DOHH2 (cell line): ENCODE measurements around the gene CPA5.

Experiments
- CTCF ChIP-seq: fragments of 200-600 bp; sonication (generic); IDR thresholded peaks from one replicate; pipeline ENCODE4 v1.5.1; 2014; ENCODE audit warnings: antibody characterized with exemption, mild to moderate bottlenecking, low read depth, low read length; ENCODE audit not compliant: poor library complexity, severe bottlenecking
- EZH2phosphoT487 ChIP-seq: fragments of 200-600 bp; sonication (generic); IDR thresholded peaks from 2 replicates; pipeline ENCODE4 v1.6.1; 2017; ENCODE audit warnings: borderline replicate concordance, mild to moderate bottlenecking, antibody characterized with exemption, low read length, moderate library complexity, mixed read lengths

- TF ChIP-seq CTCF (no peak), EZH2phosphoT487 (no peak)
These were observed 22.0 kb upstream of the CPA5 start for GRCh38 chr7:130322615-130323014.
